ENCODE measurements around the gene FBLN1. TPM values are rescaled to one million over a fixed set of nuclear protein-coding genes. Genes with fewer than 3 reads are reported as not detected.
A peak's percentile ranks its signal among the peaks of the same experiment; 100 is the strongest.

The FBLN1 gene
- polyA plus RNA-seq, 1 of the 3 experiments (the other 2 are of a cell fraction) = 147 TPM

- TF ChIP-seq, protein P1, sequence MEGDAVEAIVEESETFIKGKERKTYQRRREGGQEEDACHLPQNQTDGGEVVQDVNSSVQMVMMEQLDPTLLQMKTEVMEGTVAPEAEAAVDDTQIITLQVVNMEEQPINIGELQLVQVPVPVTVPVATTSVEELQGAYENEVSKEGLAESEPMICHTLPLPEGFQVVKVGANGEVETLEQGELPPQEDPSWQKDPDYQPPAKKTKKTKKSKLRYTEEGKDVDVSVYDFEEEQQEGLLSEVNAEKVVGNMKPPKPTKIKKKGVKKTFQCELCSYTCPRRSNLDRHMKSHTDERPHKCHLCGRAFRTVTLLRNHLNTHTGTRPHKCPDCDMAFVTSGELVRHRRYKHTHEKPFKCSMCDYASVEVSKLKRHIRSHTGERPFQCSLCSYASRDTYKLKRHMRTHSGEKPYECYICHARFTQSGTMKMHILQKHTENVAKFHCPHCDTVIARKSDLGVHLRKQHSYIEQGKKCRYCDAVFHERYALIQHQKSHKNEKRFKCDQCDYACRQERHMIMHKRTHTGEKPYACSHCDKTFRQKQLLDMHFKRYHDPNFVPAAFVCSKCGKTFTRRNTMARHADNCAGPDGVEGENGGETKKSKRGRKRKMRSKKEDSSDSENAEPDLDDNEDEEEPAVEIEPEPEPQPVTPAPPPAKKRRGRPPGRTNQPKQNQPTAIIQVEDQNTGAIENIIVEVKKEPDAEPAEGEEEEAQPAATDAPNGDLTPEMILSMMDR (IDR thresholded peaks at IDR 0.05) = no peak
- no peak for TF ChIP-seq GABPA (IDR thresholded peaks at IDR 0.05; ENCODE audit: low read depth)
- TF ChIP-seq, protein P2, sequence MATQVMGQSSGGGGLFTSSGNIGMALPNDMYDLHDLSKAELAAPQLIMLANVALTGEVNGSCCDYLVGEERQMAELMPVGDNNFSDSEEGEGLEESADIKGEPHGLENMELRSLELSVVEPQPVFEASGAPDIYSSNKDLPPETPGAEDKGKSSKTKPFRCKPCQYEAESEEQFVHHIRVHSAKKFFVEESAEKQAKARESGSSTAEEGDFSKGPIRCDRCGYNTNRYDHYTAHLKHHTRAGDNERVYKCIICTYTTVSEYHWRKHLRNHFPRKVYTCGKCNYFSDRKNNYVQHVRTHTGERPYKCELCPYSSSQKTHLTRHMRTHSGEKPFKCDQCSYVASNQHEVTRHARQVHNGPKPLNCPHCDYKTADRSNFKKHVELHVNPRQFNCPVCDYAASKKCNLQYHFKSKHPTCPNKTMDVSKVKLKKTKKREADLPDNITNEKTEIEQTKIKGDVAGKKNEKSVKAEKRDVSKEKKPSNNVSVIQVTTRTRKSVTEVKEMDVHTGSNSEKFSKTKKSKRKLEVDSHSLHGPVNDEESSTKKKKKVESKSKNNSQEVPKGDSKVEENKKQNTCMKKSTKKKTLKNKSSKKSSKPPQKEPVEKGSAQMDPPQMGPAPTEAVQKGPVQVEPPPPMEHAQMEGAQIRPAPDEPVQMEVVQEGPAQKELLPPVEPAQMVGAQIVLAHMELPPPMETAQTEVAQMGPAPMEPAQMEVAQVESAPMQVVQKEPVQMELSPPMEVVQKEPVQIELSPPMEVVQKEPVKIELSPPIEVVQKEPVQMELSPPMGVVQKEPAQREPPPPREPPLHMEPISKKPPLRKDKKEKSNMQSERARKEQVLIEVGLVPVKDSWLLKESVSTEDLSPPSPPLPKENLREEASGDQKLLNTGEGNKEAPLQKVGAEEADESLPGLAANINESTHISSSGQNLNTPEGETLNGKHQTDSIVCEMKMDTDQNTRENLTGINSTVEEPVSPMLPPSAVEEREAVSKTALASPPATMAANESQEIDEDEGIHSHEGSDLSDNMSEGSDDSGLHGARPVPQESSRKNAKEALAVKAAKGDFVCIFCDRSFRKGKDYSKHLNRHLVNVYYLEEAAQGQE (IDR thresholded peaks at IDR 0.05; ENCODE audit: low read depth, low read length) = no peak
- no peak for TF ChIP-seq SIN3A (IDR thresholded peaks at IDR 0.05; ENCODE audit: borderline replicate concordance, low read depth, low read length)
- no peak for TF ChIP-seq NRF1 (IDR thresholded peaks at IDR 0.05; ENCODE audit: low read depth, low read length)
- no peak for TF ChIP-seq SMC3 (IDR thresholded peaks at IDR 0.05; ENCODE audit: low read depth, low read length)
- no peak for TF ChIP-seq PBX3 (IDR thresholded peaks at IDR 0.05)
Measured at GRCh38 chr22:45453764-45454163, 48.9 kb upstream of the FBLN1 start (continued).

DNA sequence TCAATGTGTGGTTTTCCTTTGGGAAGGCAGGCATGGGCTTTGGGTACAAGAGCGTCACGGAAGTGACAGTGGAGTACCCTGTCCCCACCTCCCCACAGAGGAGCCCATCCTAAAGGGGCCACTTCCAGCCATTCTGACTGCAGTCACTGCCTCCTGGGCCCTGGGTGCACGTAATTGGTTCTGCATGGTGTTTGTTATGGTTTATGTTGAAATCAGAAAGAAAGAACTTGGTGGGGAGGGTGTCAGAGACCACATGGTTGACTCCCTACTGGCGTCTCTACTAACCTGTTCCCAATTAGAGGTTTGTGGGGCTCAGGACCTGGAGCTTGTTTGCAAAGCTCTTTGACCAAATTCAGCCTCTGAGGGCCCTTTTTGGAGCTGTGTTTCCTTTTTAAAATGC is 48.4 kb upstream of the FBLN1 start:
- no peak for DNase-seq
- H3K4me1 ChIP-seq (ENCODE audit: control insufficient read depth in 1 of 2, insufficient read depth in 2 of 2, low read depth in 1 of 2, low read length in 1 of 2) = peaks cover 20 to 33% of the 10 kb centered on the region in 2 experiments; a peak in 3 of 4 replicates
- H2AFZ ChIP-seq (ENCODE audit: low read depth) = no peak overlapping the region
- H3K9me3 ChIP-seq = no peaks in the 10 kb centered on the region
- no peaks in the 10 kb centered on the region for H3K27me3 ChIP-seq (ENCODE audit: insufficient read depth)
- no peak overlapping the region for H3K27ac ChIP-seq (ENCODE audit: low read depth in 2 of 2, low read length in 1 of 2)
- no peaks in the 10 kb centered on the region for H4K20me1 ChIP-seq (ENCODE audit: insufficient read depth)
- H3K4me2 ChIP-seq = no peak overlapping the region
- H3K9ac ChIP-seq = no peak overlapping the region
- H3K9me2 ChIP-seq = no peaks in the 10 kb centered on the region
- H3K4me3 ChIP-seq (ENCODE audit: low read depth in 2 of 2, low read length in 1 of 2) = no peak overlapping the region
- ChIA-PET POLR2A (no interaction called here), CTCF (interaction anchor here (1.0 to 4.5 kb wide), 3 partner anchors 10 to 100 kb away, joined by 3 to 16 read pairs (median 4); no protein-coding TSS in a partner anchor)
- 82% methylated on average over 4 of the region's 4 CpGs for WGBS (ENCODE audit: low lambda C conversion rate)
- H3K36me3 ChIP-seq (replicated peaks in 1 of 2; ENCODE audit: control insufficient read depth in 1 of 2, insufficient read depth in 2 of 2, low read length in 1 of 2) = no peaks in the 10 kb centered on the region
- H3F3A ChIP-seq (replicated peaks; ENCODE audit: insufficient read depth) = peaks cover 16% of the 10 kb centered on the region
- H3K79me2 ChIP-seq (ENCODE audit: insufficient read depth) = no peaks in the 10 kb centered on the region
- TF ChIP-seq GABPA (IDR thresholded peaks at IDR 0.05; ENCODE audit: low read depth) = no peak
- no peak for TF ChIP-seq ZBTB33 (IDR thresholded peaks at IDR 0.05; ENCODE audit: borderline replicate concordance, low read depth)
- no peak for TF ChIP-seq EP300 (IDR thresholded peaks at IDR 0.05; ENCODE audit: borderline replicate concordance in 1 of 2, low read depth in 1 of 2, low read length in 1 of 2)
- peak; percentile 41; the same call in 1 of the 2 replicates for TF ChIP-seq TCF12 (IDR thresholded peaks at IDR 0.05)
